Uterus (tissue), 4 donors: ENCODE measurements around the gene TSTD2. TPM values are rescaled to one million over a fixed set of nuclear protein-coding genes. Genes with fewer than 3 reads are reported as not detected.
"Not testable (repeated sequence)": the region's sequence is repeated elsewhere in the genome, so short reads cannot be mapped to it uniquely, and the experiment has no call there.

Experiments
- DNase-seq, 2 donors: peaks; one replicate each; pipeline ENCODE4 v3.0.0-alpha.2; 2019 to 2020
- H3K27ac ChIP-seq, 2 donors: fragments of 200-600 bp; sonication (generic); 1 replicate in 1 of 2; 2 replicates in 1 of 2; pipeline ENCODE4 v1.5.1; 2016 to 2018
- H3K27me3 ChIP-seq, 2 donors: fragments of 200-600 bp; sonication (generic); one replicate each; pipeline ENCODE4 v1.5.1; 2018 to 2019; ENCODE audit warnings: control low read depth in 1 of 2
- H3K36me3 ChIP-seq, 2 donors: fragments of 200-600 bp; sonication (generic); one replicate each; pipeline ENCODE4 v1.5.1; 2019; ENCODE audit warnings: control low read depth in 1 of 2
- H3K4me1 ChIP-seq, 2 donors: fragments of 200-600 bp; sonication (generic); one replicate each; pipeline ENCODE4 v1.5.1; 2018 to 2019; ENCODE audit warnings: control low read depth in 1 of 2
- H3K4me3 ChIP-seq, 2 donors: fragments of 200-600 bp; sonication (generic); 1 replicate in 1 of 2; 2 replicates in 1 of 2; pipeline ENCODE4 v1.5.1; 2018 to 2019; ENCODE audit warnings: mild to moderate bottlenecking in 1 of 2
- H3K9me3 ChIP-seq, 2 donors: fragments of 200-600 bp; sonication (generic); one replicate each; pipeline ENCODE4 v1.5.1; 2019; ENCODE audit warnings: control low read depth in 1 of 2
- CTCF ChIP-seq, 4 experiments: fragments of 200-600 bp in 2 of 4; fragments of 450-650 bp in 2 of 4; sonication (generic) in 2 of 4; IDR thresholded peaks; one replicate each; pipeline ENCODE4 v1.5.1; 2016 to 2019; ENCODE audit warnings: antibody characterized with exemption in 4 of 4, mild to moderate bottlenecking in 2 of 4, moderate library complexity in 1 of 4
- POLR2A ChIP-seq, 2 donors: fragments of 450-650 bp; IDR thresholded peaks; one replicate each; pipeline ENCODE4 v1.6.1; 2016; ENCODE audit warnings: antibody characterized with exemption in 2 of 2, mild to moderate bottlenecking in 1 of 2, moderate library complexity in 1 of 2
- intact Hi-C: fragments of 100-400 bp; cut with DNase I; formaldehyde crosslinking; loops from one replicate; pipeline ENCODE4 v1.15.1; 2023; ENCODE audit warnings: low total_unique reads
- total RNA-seq, 4 donors: library from RNA; depleted of rRNA in 3 of 4; stranded (reverse); fragments of >200 nt in 3 of 4; gene quantifications; one replicate each; pipeline versions ENCODE4 v1.1.0 to v1.2.4, GENCODE V29; 2014 to 2023
- donor health status: DM: yes; HTN: yes; CAD: no.

TSTD2 gene
- total RNA-seq, 4 donors from 2014 or later: 9.0 to 35.8 (median 28.2) TPM

GRCh38 chr9:97628668-97629067 is 4.5 kb downstream of the TSTD2 start:
- Histone ChIP-seq H3K4me1 (peaks cover 7% of the 10 kb centered on the region in 2 donors), H3K36me3 (no peaks in the 10 kb centered on the region), H3K9me3 (no peaks in the 10 kb centered on the region), H3K27me3 (no peaks in the 10 kb centered on the region), H3K4me3 (no peak overlapping the region), H3K27ac (no peak overlapping the region)
- no peak for DNase-seq
- no peak for TF ChIP-seq CTCF (IDR thresholded peaks at IDR 0.05)
- TF ChIP-seq POLR2A (IDR thresholded peaks at IDR 0.05): no peak
- intact Hi-C loops: no loop called here

GRCh38 chr9:97627624-97628023 is 5.5 kb downstream of the TSTD2 start:
- H3K36me3 ChIP-seq: no peaks in the 10 kb centered on the region
- TF ChIP-seq POLR2A (IDR thresholded peaks at IDR 0.05) (no peak), CTCF (IDR thresholded peaks at IDR 0.05) (no peak)
- H3K4me3 ChIP-seq: no peak overlapping the region
- H3K9me3 ChIP-seq: no peaks in the 10 kb centered on the region
- H3K4me1 ChIP-seq: peaks cover 7% of the 10 kb centered on the region in 2 donors
- DNase-seq: no peak
- intact Hi-C loops: no loop called here
- H3K27ac ChIP-seq: no peak overlapping the region
- H3K27me3 ChIP-seq: no peaks in the 10 kb centered on the region

- H3K36me3 ChIP-seq: no peaks in the 10 kb centered on the region
- TF ChIP-seq CTCF (IDR thresholded peaks at IDR 0.05) (no peak), POLR2A (IDR thresholded peaks at IDR 0.05) (no peak)
- no peaks in the 10 kb centered on the region for H3K27me3 ChIP-seq
- no peak overlapping the region for H3K27ac ChIP-seq
- DNase-seq: no peak
- H3K4me1 ChIP-seq: no peaks in the 10 kb centered on the region
- no peak overlapping the region for H3K4me3 ChIP-seq
- H3K9me3 ChIP-seq: no peaks in the 10 kb centered on the region
- intact Hi-C loops: no loop called here
These were observed 7.5 kb downstream of the TSTD2 start for GRCh38 chr9:97625620-97626019.

GRCh38 chr9:97623946-97624345 is 9.2 kb downstream of the TSTD2 start:
- no peak for DNase-seq
- Histone ChIP-seq H3K27me3 (no peaks in the 10 kb centered on the region), H3K9me3 (no peaks in the 10 kb centered on the region), H3K4me1 (no peaks in the 10 kb centered on the region), H3K36me3 (no peaks in the 10 kb centered on the region), H3K4me3 (no peak overlapping the region), H3K27ac (no peak overlapping the region)
- intact Hi-C loops: no loop called here
- TF ChIP-seq POLR2A (IDR thresholded peaks at IDR 0.05) (no peak), CTCF (IDR thresholded peaks at IDR 0.05) (no peak)

GRCh38 chr9:97622483-97622882 is 10.7 kb downstream of the TSTD2 start:
- H3K36me3 ChIP-seq, H3K4me3 ChIP-seq, intact Hi-C loops, H3K27ac ChIP-seq, H3K4me1 ChIP-seq, H3K9me3 ChIP-seq, H3K27me3 ChIP-seq, DNase-seq: not testable (repeated sequence)

- H3K4me3 ChIP-seq, H3K27ac ChIP-seq, DNase-seq, intact Hi-C loops, H3K9me3 ChIP-seq, H3K4me1 ChIP-seq, H3K36me3 ChIP-seq, H3K27me3 ChIP-seq: not testable (repeated sequence)
These were observed 13.1 kb downstream of the TSTD2 start for GRCh38 chr9:97620063-97620462.
